Type B pancreatic cell (in vitro differentiated cells): ENCODE measurements around the gene FBLN2. TPM values are rescaled to one million over a fixed set of nuclear protein-coding genes. Genes with fewer than 3 reads are reported as not detected.

ENCODE experiments used
- DNase-seq: peaks from one replicate; pipeline ENCODE4 v3.0.0; 2021; ENCODE audit warnings: mixed read lengths; ENCODE audit not compliant: unreplicated experiment; ENCODE audit errors: extremely low spot score
- H3K27ac Mint-ChIP-seq: 2 replicates; pipeline ENCODE4 v1.8.0; 2021; ENCODE audit warnings: mild to moderate bottlenecking, mixed read lengths
- H3K27me3 Mint-ChIP-seq: 2 replicates; pipeline ENCODE4 v1.8.0; 2021; ENCODE audit warnings: mixed read lengths
- H3K36me3 Mint-ChIP-seq: 2 replicates; pipeline ENCODE4 v1.8.0; 2021; ENCODE audit warnings: mixed read lengths
- H3K4me1 Mint-ChIP-seq: one replicate; pipeline ENCODE4 v1.8.0; 2021; ENCODE audit warnings: mixed read lengths; ENCODE audit not compliant: unreplicated experiment
- H3K4me3 Mint-ChIP-seq: 2 replicates; pipeline ENCODE4 v1.8.0; 2021; ENCODE audit warnings: mild to moderate bottlenecking, mixed read lengths
- H3K9me3 Mint-ChIP-seq: 2 replicates; pipeline ENCODE4 v1.8.0; 2021; ENCODE audit warnings: mixed read lengths
- CTCF ChIP-seq: fragments of 200-600 bp; sonication (generic); conservative IDR thresholded peaks from 2 replicates; pipeline ENCODE4 v1.5.0; 2021; ENCODE audit warnings: antibody characterized with exemption, mild to moderate bottlenecking
- total RNA-seq: library from RNA; stranded (reverse); gene quantifications from 2 replicates; pipeline ENCODE4 v1.2.1, GENCODE V29; 2021; ENCODE audit warnings: low replicate concordance

Gene FBLN2
- total RNA-seq, 1 donor from 2014 or later, result 67.6 TPM

GRCh38 chr3:13509816-13510192, 39.1 kb upstream of the FBLN2 start:
- Mint-ChIP-seq H3K4me1 (peaks cover 36% of the 10 kb centered on the region), H3K27me3 (no peaks in the 10 kb centered on the region), H3K27ac (no peak overlapping the region), H3K36me3 (no peaks in the 10 kb centered on the region), H3K9me3 (no peaks in the 10 kb centered on the region), H3K4me3 (no peak overlapping the region)
- DNase-seq, result no peak
- no peak for TF ChIP-seq CTCF

- no peak for DNase-seq
- no peaks in the 10 kb centered on the region for H3K36me3 Mint-ChIP-seq
- H3K27me3 Mint-ChIP-seq, result no peaks in the 10 kb centered on the region
- H3K27ac Mint-ChIP-seq, result no peak overlapping the region
- H3K9me3 Mint-ChIP-seq, result no peaks in the 10 kb centered on the region
- TF ChIP-seq CTCF, result no peak
- no peak overlapping the region for H3K4me3 Mint-ChIP-seq
- H3K4me1 Mint-ChIP-seq, result peaks cover 31% of the 10 kb centered on the region
Measured at GRCh38 chr3:13512451-13512850, 36.5 kb upstream of the FBLN2 start.

- Mint-ChIP-seq H3K4me1 (peaks cover 29% of the 10 kb centered on the region), H3K27me3 (no peaks in the 10 kb centered on the region), H3K9me3 (no peaks in the 10 kb centered on the region), H3K36me3 (no peaks in the 10 kb centered on the region), H3K4me3 (no peak overlapping the region), H3K27ac (peak overlapping the region; percentile 85)
- no peak for DNase-seq
- TF ChIP-seq CTCF, result no peak
Measured at GRCh38 chr3:13513051-13513912, 35.6 kb upstream of the FBLN2 start.

- Mint-ChIP-seq H3K27ac (peak overlapping the region; percentile 85), H3K4me3 (no peak overlapping the region), H3K4me1 (peaks cover 29% of the 10 kb centered on the region), H3K9me3 (no peaks in the 10 kb centered on the region), H3K36me3 (no peaks in the 10 kb centered on the region), H3K27me3 (no peaks in the 10 kb centered on the region)
- DNase-seq, result no peak
- no peak for TF ChIP-seq CTCF
Measured at GRCh38 chr3:13513913-13514517, 34.9 kb upstream of the FBLN2 start.

GRCh38 chr3:13514639-13515435, 34.1 kb upstream of the FBLN2 start:
- Mint-ChIP-seq H3K36me3 (no peaks in the 10 kb centered on the region), H3K9me3 (no peaks in the 10 kb centered on the region), H3K27ac (peak overlapping the region; percentile 85), H3K27me3 (no peaks in the 10 kb centered on the region), H3K4me3 (no peak overlapping the region), H3K4me1 (peaks cover 29% of the 10 kb centered on the region)
- TF ChIP-seq CTCF, result no peak
- DNase-seq, result no peak
